ENCODE measurements around the gene RFFL. TPM values are rescaled to one million over a fixed set of nuclear protein-coding genes. Genes with fewer than 3 reads are reported as not detected.

The RFFL gene
- total and polyA plus RNA-seq, 4 donors: 5.8 to 38.1 (median 21.9) TPM

DNA sequence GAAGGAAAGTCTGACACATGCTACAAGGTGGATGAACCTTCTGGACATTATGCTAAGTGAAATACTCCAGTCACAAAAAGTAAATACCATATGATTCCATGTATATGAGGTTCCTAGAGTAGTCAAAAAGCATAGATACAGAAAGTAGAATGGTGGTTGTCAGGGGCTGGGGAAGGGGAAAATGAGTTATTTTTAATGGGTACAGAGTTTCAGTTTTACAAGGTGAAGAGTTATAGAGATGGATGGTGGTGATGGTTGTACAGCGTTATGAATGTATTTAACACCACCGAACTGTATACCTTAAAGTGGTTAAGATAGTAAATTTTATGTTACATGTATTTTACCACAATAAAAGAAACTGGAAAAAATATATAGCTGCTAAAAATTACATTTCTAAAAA, 38.2 kb upstream of the RFFL start:
- 94 to 100% methylated on average over 2 of the region's 2 CpGs for WGBS, 2 donors
- Histone ChIP-seq H3K9ac (ENCODE audit: insufficient read depth in 1 of 2, low read length in 2 of 2) (no peak overlapping the region), H3K27ac (ENCODE audit: low read depth in 1 of 2, low read length in 1 of 2) (no peak overlapping the region), H3K9me3 (ENCODE audit: control insufficient read depth in 4 of 4, insufficient read depth in 3 of 4, low read length in 3 of 4) (peaks cover 0 to 3% (median 0%) of the 10 kb centered on the region in 4 donors), H3K4me3 (no peak overlapping the region), H3K36me3 (ENCODE audit: control insufficient read depth in 4 of 4, insufficient read depth in 4 of 4, low read length in 4 of 4) (peaks cover 18 to 39% (median 20%) of the 10 kb centered on the region in 4 donors), H3K27me3 (ENCODE audit: control insufficient read depth in 3 of 3, insufficient read depth in 3 of 3, low read length in 2 of 3) (no peaks in the 10 kb centered on the region), H3K4me1 (ENCODE audit: control insufficient read depth in 5 of 5, insufficient read depth in 5 of 5, low read length in 5 of 5) (no peaks in the 10 kb centered on the region)
- TF ChIP-seq, protein P1, sequence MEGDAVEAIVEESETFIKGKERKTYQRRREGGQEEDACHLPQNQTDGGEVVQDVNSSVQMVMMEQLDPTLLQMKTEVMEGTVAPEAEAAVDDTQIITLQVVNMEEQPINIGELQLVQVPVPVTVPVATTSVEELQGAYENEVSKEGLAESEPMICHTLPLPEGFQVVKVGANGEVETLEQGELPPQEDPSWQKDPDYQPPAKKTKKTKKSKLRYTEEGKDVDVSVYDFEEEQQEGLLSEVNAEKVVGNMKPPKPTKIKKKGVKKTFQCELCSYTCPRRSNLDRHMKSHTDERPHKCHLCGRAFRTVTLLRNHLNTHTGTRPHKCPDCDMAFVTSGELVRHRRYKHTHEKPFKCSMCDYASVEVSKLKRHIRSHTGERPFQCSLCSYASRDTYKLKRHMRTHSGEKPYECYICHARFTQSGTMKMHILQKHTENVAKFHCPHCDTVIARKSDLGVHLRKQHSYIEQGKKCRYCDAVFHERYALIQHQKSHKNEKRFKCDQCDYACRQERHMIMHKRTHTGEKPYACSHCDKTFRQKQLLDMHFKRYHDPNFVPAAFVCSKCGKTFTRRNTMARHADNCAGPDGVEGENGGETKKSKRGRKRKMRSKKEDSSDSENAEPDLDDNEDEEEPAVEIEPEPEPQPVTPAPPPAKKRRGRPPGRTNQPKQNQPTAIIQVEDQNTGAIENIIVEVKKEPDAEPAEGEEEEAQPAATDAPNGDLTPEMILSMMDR (IDR thresholded peaks at IDR 0.05; ENCODE audit: control extremely low read depth, extremely low read depth): no peak
- no peak for DNase-seq
- no peak for ATAC-seq (ENCODE audit: insufficient read depth, low FRiP score)

DNA sequence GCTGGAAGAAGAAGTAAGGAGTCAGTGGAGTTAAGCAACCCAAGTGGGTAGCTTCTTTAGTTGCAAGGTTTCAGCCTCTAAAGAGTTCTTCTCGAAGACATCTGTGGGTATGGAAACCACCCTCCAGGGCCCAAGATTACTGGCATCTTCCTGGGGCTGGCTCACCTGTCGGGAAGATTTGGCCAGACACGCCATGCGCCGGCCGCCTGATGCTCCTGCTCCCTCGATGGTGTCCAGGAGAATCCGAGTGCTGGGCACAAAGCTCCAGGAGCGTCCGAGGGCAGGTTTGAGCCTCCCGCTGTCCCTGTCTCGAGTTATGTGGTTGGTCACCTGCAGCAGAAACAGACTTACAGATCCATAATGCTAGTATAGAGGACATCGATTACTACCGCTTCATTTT, 37.5 kb upstream of the RFFL start:
- no peaks in the 10 kb centered on the region for H3K9me3 ChIP-seq (ENCODE audit: control insufficient read depth in 4 of 4, insufficient read depth in 3 of 4, low read length in 3 of 4)
- no peak overlapping the region for H3K4me3 ChIP-seq
- no peak for ATAC-seq (ENCODE audit: insufficient read depth, low FRiP score)
- H3K27ac ChIP-seq (ENCODE audit: low read depth in 1 of 2, low read length in 1 of 2): no peak overlapping the region
- no peak overlapping the region for H3K9ac ChIP-seq (ENCODE audit: insufficient read depth in 1 of 2, low read length in 2 of 2)
- no peaks in the 10 kb centered on the region for H3K4me1 ChIP-seq (ENCODE audit: control insufficient read depth in 5 of 5, insufficient read depth in 5 of 5, low read length in 5 of 5)
- H3K27me3 ChIP-seq (ENCODE audit: control insufficient read depth in 3 of 3, insufficient read depth in 3 of 3, low read length in 2 of 3): no peaks in the 10 kb centered on the region
- TF ChIP-seq, protein P1 (IDR thresholded peaks at IDR 0.05; ENCODE audit: control extremely low read depth, extremely low read depth): no peak
- 87 to 94% methylated on average over 14 of the region's 14 CpGs for WGBS, 2 donors
- no peak for DNase-seq
- H3K36me3 ChIP-seq (ENCODE audit: control insufficient read depth in 4 of 4, insufficient read depth in 4 of 4, low read length in 4 of 4): peaks cover 12 to 39% (median 14%) of the 10 kb centered on the region in 4 donors

DNA sequence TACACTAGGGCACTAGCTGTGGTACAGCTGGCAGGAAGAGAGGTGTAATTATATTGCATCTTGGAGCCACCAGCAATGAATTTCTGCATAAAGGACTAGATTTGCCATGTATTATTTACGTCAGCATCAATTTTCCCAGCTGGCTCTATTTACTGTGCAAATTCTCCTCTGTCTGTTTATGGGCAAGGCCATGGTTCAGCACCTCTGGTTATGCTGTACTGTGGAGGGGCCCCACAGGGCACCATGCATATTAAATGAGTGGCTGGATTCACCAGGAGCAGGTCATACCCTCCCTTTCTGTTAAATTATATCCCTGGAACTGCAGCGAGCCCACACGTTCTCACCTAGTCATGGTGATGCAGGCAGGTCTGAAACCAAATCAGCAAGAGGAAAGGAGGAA, 36.4 kb upstream of the RFFL start:
- Histone ChIP-seq H3K27me3 (ENCODE audit: control insufficient read depth in 3 of 3, insufficient read depth in 3 of 3, low read length in 2 of 3) (no peaks in the 10 kb centered on the region), H3K4me1 (ENCODE audit: control insufficient read depth in 5 of 5, insufficient read depth in 5 of 5, low read length in 5 of 5) (no peaks in the 10 kb centered on the region), H3K36me3 (ENCODE audit: control insufficient read depth in 4 of 4, insufficient read depth in 4 of 4, low read length in 4 of 4) (peaks cover 6 to 33% (median 8%) of the 10 kb centered on the region in 4 donors), H3K27ac (ENCODE audit: low read depth in 1 of 2, low read length in 1 of 2) (no peak overlapping the region), H3K4me3 (no peak overlapping the region), H3K9me3 (ENCODE audit: control insufficient read depth in 4 of 4, insufficient read depth in 3 of 4, low read length in 3 of 4) (no peaks in the 10 kb centered on the region), H3K9ac (ENCODE audit: insufficient read depth in 1 of 2, low read length in 2 of 2) (no peak overlapping the region)
- WGBS, 2 donors: 57 to 91% methylated on average over 3 of the region's 3 CpGs
- TF ChIP-seq, protein P1 (IDR thresholded peaks at IDR 0.05; ENCODE audit: control extremely low read depth, extremely low read depth): no peak
- ATAC-seq (ENCODE audit: insufficient read depth, low FRiP score) (no peak), DNase-seq (no peak)

DNA sequence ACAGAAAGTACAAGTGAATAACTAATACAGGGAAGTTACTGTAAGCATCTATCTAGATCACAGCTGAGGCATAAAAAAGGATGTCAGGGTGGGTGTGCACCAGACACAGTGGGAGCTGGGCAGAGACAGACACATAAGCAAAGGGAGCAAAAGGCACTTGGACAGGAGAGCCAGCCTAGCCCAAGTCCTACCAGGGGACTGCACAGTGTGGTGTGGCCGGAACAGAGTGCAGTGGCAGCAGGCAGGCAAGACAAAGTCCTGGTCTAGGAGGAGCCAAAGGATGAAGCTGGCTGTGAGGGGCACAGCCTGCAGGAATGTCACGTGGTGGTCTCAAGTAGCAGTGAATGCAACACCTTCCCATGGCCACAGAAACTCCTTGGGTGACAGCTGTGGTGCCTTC, 34.3 kb upstream of the RFFL start:
- H3K27me3 ChIP-seq (ENCODE audit: control insufficient read depth in 3 of 3, insufficient read depth in 3 of 3, low read length in 2 of 3): no peaks in the 10 kb centered on the region
- WGBS, 2 donors: 82 to 92% methylated on average over 2 of the region's 2 CpGs
- H3K4me1 ChIP-seq (ENCODE audit: control insufficient read depth in 5 of 5, insufficient read depth in 5 of 5, low read length in 5 of 5): no peaks in the 10 kb centered on the region
- H3K9ac ChIP-seq (ENCODE audit: insufficient read depth in 1 of 2, low read length in 2 of 2): no peak overlapping the region
- TF ChIP-seq, protein P1 (IDR thresholded peaks at IDR 0.05; ENCODE audit: control extremely low read depth, extremely low read depth): no peak
- no peak overlapping the region for H3K27ac ChIP-seq (ENCODE audit: low read depth in 1 of 2, low read length in 1 of 2)
- DNase-seq: no peak
- no peak for ATAC-seq (ENCODE audit: insufficient read depth, low FRiP score)
- peaks cover 0 to 30% (median 8%) of the 10 kb centered on the region in 4 donors for H3K36me3 ChIP-seq (ENCODE audit: control insufficient read depth in 4 of 4, insufficient read depth in 4 of 4, low read length in 4 of 4)
- H3K4me3 ChIP-seq: no peak overlapping the region
- no peaks in the 10 kb centered on the region for H3K9me3 ChIP-seq (ENCODE audit: control insufficient read depth in 4 of 4, insufficient read depth in 3 of 4, low read length in 3 of 4)
